ENCODE measurements around the gene SLITRK2. TPM values are rescaled to one million over a fixed set of nuclear protein-coding genes. Genes with fewer than 3 reads are reported as not detected.

Gene SLITRK2
- total RNA-seq, 4 donors from 2014 or later: 0.94 to 2.4 (median 1.7) TPM

GRCh38 chrX:145856181-145856580, 38.6 kb downstream of the SLITRK2 start:
- TF ChIP-seq CTCF (IDR thresholded peaks at IDR 0.05; ENCODE audit: low read depth): no peak

- no peak for TF ChIP-seq CTCF (IDR thresholded peaks at IDR 0.05; ENCODE audit: low read depth)
Observed at GRCh38 chrX:145861818-145862217, 44.2 kb downstream of the SLITRK2 start.

GRCh38 chrX:145865082-145865481, 47.5 kb downstream of the SLITRK2 start:
- TF ChIP-seq CTCF (IDR thresholded peaks at IDR 0.05; ENCODE audit: low read depth): no peak

Small RNA genes lying within 50 kb of the gene (small RNA-seq; reads per million reads assigned to genes)
- gene AL109653.1: not detected
